Measurements from ENCODE around the gene MMP23B.
"Not testable (repeated sequence)": the region's sequence is repeated elsewhere in the genome, so short reads cannot be mapped to it uniquely, and the experiment has no call there.

The MMP23B gene

DNA sequence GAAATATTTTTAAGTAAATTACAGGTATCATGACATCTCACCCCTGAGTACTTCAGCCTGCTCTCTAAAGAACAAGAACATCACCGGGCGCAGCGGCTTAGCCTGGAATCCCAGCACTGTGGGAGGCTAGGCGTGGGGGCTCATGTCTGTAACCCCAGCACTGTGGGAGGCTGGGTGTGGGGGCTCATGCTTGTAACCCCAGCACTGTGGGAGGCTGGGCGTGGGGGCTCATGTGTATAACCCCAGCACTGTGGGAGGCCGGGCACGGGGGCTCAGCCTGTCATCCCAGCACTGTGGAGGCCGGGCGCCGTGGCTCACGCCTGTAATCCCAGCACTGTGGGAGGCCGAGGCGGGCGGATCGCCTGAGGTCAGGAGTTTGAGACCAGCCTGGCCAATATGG lies 34.6 kb downstream of the MMP23B start:
- H3K9ac ChIP-seq (ENCODE audit: low read length): no peak overlapping the region

DNA sequence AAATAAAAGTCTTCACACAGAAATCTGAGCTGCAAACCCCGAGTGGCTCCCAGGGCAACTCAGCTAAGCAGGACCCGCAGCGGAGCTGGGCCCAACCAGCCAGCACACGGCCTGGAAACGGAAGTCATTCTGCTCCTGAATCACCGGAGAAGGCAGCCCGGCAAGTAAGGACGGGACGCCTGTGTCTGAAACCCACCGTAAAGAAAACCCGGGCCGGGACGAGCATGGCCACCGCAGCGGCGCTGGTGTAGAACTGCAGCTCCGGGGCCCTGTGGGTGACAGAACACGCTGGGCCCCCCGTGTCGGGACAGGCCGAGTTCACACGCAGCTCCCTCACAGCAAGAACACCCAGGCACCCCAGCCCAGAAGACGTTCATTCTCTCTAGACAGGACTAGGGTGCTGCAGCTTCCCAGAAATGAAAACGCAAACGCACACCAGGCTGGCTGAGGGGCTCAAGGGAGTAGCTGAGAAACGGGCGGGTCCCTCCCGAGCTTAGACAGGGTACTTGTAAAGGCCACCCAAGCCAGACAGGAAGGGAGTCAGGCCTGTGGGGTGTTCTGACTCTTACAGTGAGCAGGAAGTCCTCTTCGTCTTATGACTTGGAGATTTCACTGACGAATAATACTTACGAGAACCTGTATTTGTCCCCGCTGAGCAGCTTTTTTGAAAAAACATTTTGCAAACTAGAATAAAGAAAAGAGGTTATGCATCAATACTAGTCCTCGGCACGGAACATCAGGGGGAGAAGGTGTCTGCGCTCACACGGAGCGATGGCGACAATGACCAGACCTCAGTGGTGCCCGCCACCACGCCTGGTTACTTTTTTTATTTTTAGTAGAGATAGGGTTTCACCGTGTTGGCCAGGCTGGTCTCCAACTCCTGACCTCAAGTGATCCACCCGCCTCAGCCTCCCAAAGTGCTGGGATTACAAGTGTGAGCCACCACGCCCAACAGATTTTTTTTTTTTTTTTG lies 37.8 kb downstream of the MMP23B start:
- H3K27me3 ChIP-seq (ENCODE audit: control insufficient read depth, insufficient read depth, low read length): no peaks in the 10 kb centered on the region
- H3K9me3 ChIP-seq (ENCODE audit: control insufficient read depth, low read depth, low read length): no peaks in the 10 kb centered on the region
- no peak overlapping the region for H3K27ac ChIP-seq (ENCODE audit: low read length)
- no peak overlapping the region for H3K4me3 ChIP-seq (ENCODE audit: low read length)
- peaks cover 13% of the 10 kb centered on the region for H3K36me3 ChIP-seq (ENCODE audit: control insufficient read depth, low read depth, low read length)
- no peak overlapping the region for H3K9ac ChIP-seq (ENCODE audit: low read length)
- no peaks in the 10 kb centered on the region for H3K4me1 ChIP-seq (ENCODE audit: control insufficient read depth, low read depth, low read length)

More for the DNA sequence above, 34.6 kb downstream of the MMP23B start:
- H3K27ac ChIP-seq (ENCODE audit: low read length): no peak overlapping the region
- peaks cover 13% of the 10 kb centered on the region for H3K36me3 ChIP-seq (ENCODE audit: control insufficient read depth, low read depth, low read length)
- no peaks in the 10 kb centered on the region for H3K4me1 ChIP-seq (ENCODE audit: control insufficient read depth, low read depth, low read length)
- no peak overlapping the region for H3K4me3 ChIP-seq (ENCODE audit: low read length)
- no peaks in the 10 kb centered on the region for H3K27me3 ChIP-seq (ENCODE audit: control insufficient read depth, insufficient read depth, low read length)
- H3K9me3 ChIP-seq (ENCODE audit: control insufficient read depth, low read depth, low read length): no peaks in the 10 kb centered on the region

DNA sequence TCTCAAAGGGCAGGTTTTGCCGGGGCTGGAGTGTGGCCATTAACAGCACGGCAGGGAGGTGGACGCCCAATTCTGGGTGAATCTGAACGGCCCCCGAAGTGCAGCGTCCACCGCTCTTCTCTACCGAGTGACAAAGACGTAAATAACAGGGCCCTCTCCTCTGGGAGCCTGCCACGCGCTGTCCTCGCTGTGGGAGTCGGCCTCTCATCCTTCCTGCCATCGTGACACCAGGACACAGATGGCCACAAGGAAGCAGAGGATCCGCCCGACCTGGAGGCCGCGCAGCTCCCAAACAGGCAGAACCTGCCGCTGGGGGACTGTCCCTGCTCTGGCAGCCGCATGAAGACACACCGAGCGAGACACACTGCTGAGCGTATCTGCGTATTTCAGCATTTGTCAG lies 38.9 kb downstream of the MMP23B start:
- Histone ChIP-seq H3K4me3 (ENCODE audit: low read length) (no peak overlapping the region), H3K27me3 (ENCODE audit: control insufficient read depth, insufficient read depth, low read length) (no peaks in the 10 kb centered on the region), H3K27ac (ENCODE audit: low read length) (no peak overlapping the region), H3K9me3 (ENCODE audit: control insufficient read depth, low read depth, low read length) (no peaks in the 10 kb centered on the region), H3K4me1 (ENCODE audit: control insufficient read depth, low read depth, low read length) (no peaks in the 10 kb centered on the region), H3K36me3 (ENCODE audit: control insufficient read depth, low read depth, low read length) (peaks cover 3% of the 10 kb centered on the region), H3K9ac (ENCODE audit: low read length) (no peak overlapping the region)

DNA sequence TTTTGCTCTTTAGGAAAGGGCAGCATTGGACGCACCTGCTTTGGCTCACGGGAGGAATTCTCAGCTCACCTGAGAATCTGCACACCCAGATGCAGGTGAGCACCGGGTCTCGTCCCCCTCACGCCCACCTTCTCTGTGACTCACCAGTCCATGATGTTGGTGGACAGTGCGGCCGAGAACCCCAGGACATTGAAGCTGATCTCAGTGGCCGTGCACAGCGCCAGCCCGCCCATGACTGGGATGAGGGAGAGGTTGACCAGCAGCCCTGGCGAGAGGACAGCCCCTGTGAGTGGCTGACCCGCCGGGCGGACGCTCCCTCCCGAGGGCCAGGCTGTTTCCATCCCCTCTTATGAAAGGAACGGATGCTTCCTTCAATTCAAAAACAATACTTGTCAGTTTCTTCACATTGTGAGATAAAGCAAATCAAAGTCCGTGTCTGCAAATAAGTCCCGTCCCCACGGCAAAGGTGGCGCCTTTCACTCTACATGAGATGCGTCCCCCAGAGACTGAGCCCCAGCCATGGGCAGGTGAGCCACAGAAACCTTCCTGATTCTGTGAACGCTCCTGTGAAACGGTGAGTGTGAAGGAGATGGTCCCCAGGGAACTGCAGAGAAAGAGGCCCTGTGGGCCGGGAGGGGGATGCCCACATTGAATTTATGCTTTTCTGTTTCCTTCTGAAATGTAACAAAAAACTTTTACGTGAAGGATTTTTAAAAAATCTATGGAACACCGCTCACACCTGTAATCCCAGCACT lies 39.6 kb downstream of the MMP23B start:
- H3K9ac ChIP-seq (ENCODE audit: low read length): no peak overlapping the region
- no peaks in the 10 kb centered on the region for H3K4me1 ChIP-seq (ENCODE audit: control insufficient read depth, low read depth, low read length)
- H3K36me3 ChIP-seq (ENCODE audit: control insufficient read depth, low read depth, low read length): peaks cover 3% of the 10 kb centered on the region
- no peak overlapping the region for H3K27ac ChIP-seq (ENCODE audit: low read length)
- no peaks in the 10 kb centered on the region for H3K9me3 ChIP-seq (ENCODE audit: control insufficient read depth, low read depth, low read length)
- no peak overlapping the region for H3K4me3 ChIP-seq (ENCODE audit: low read length)
- H3K27me3 ChIP-seq (ENCODE audit: control insufficient read depth, insufficient read depth, low read length): no peaks in the 10 kb centered on the region

DNA sequence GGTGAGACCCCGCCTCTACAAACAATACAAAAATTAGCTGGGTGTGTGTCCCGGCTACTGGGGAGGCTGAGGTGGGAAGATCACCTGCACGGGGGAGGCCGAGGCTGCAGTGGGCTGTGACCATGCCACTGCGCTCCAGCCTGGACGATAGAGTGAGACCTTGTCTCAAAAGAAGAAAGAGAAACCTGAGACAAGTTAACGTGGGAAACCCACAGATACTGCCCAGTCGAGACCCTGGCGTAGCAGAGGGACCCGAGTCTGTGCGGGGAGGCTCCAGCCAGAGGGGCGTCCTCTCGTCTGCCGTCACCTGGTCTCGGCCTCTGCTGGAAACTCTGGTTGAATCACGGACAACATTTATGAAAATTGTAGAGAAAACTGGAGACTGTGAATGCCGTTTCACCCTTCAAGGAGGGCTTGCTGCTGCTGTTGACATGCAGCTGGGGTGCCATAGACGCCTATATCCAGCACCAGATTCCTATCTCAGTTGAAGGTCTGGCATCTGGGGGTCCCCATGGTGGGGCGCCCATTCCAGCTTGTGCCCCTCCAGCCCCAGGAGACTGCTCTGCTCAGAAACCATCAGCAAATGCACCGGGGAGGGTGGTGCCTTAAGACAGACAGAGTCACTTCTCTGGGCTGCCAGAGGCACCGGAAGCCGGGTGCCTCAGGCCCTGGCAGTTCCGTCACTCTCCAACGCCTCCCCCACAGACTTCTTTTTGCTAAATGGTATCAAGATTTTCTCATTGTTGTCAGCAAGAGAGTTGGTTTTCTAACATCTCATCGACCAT lies 40.4 kb downstream of the MMP23B start:
- Histone ChIP-seq H3K4me3 (ENCODE audit: low read length) (no peak overlapping the region), H3K9ac (ENCODE audit: low read length) (no peak overlapping the region), H3K27ac (ENCODE audit: low read length) (no peak overlapping the region), H3K4me1 (ENCODE audit: control insufficient read depth, low read depth, low read length) (no peaks in the 10 kb centered on the region), H3K9me3 (ENCODE audit: control insufficient read depth, low read depth, low read length) (no peaks in the 10 kb centered on the region), H3K36me3 (ENCODE audit: control insufficient read depth, low read depth, low read length) (peaks cover 3% of the 10 kb centered on the region), H3K27me3 (ENCODE audit: control insufficient read depth, insufficient read depth, low read length) (no peaks in the 10 kb centered on the region)

DNA sequence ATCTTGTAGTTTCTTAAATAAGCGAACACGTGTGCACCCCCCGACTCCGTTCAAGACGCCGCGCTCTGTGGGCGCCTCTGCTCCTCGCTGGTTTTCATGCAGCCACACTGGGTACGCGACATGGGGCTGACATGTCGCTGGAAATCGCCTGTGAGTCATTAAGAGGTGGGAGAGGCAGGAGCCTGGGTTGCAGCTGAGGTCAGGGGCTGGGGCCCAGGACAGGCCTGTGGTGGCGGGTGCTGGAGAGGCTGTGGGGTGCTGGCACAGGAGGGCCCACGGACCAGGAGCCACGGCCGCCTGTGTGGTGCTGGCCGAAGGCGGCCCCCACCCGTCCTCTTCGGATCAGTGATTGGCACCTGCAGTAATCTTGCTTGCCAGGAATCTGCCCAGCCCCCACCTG lies 42.8 kb downstream of the MMP23B start:
- H3K9me3 ChIP-seq (ENCODE audit: control insufficient read depth, low read depth, low read length); H3K9ac ChIP-seq (ENCODE audit: low read length); H3K4me3 ChIP-seq (ENCODE audit: low read length); H3K4me1 ChIP-seq (ENCODE audit: control insufficient read depth, low read depth, low read length); H3K27me3 ChIP-seq (ENCODE audit: control insufficient read depth, insufficient read depth, low read length); H3K27ac ChIP-seq (ENCODE audit: low read length); H3K36me3 ChIP-seq (ENCODE audit: control insufficient read depth, low read depth, low read length): not testable (repeated sequence)

DNA sequence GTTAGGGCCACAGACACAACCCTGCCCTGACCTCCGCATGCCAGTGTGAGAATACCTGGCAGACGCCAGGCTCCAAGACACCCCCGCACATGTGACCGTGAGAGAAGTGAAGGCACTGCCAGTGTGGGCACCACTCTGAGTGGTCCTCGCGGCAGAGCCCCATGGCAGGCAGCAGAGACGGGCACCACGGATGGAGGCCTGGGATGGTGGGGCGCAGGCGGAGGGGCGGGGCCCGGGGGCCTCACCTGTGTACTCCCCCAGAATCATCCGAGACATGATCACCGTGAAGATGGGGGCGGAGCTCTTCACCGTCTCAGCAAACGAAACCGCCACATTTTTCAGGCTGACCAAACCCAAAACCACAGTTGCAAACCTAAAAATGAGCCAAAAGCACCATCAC lies 43.2 kb downstream of the MMP23B start:
- not testable (repeated sequence) for H3K27ac ChIP-seq (ENCODE audit: low read length); H3K4me3 ChIP-seq (ENCODE audit: low read length); H3K27me3 ChIP-seq (ENCODE audit: control insufficient read depth, insufficient read depth, low read length); H3K36me3 ChIP-seq (ENCODE audit: control insufficient read depth, low read depth, low read length); H3K4me1 ChIP-seq (ENCODE audit: control insufficient read depth, low read depth, low read length); H3K9me3 ChIP-seq (ENCODE audit: control insufficient read depth, low read depth, low read length); H3K9ac ChIP-seq (ENCODE audit: low read length)

DNA sequence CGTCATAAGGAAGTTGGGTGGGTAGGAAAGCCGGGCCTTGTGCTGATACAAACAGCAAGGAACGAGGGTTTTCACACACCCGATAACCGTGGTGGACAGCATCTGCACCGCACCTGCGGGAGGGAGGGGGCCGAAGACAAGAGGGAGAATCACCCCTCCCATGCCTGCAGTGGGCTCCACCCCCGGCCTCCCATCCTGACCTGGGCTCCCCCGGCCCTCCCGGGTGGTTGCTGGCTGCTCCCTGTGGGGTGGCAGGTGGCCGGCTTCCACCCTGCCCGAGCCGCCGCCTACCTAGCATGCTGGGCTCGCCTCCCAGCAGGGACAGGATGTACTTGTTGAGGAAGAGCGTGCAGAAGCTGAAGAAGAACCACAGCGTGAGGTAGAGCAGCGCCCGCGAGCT lies 44.1 kb downstream of the MMP23B start:
- not testable (repeated sequence) for H3K4me3 ChIP-seq (ENCODE audit: low read length); H3K27ac ChIP-seq (ENCODE audit: low read length); H3K9ac ChIP-seq (ENCODE audit: low read length); H3K4me1 ChIP-seq (ENCODE audit: control insufficient read depth, low read depth, low read length); H3K27me3 ChIP-seq (ENCODE audit: control insufficient read depth, insufficient read depth, low read length); H3K36me3 ChIP-seq (ENCODE audit: control insufficient read depth, low read depth, low read length); H3K9me3 ChIP-seq (ENCODE audit: control insufficient read depth, low read depth, low read length)

DNA sequence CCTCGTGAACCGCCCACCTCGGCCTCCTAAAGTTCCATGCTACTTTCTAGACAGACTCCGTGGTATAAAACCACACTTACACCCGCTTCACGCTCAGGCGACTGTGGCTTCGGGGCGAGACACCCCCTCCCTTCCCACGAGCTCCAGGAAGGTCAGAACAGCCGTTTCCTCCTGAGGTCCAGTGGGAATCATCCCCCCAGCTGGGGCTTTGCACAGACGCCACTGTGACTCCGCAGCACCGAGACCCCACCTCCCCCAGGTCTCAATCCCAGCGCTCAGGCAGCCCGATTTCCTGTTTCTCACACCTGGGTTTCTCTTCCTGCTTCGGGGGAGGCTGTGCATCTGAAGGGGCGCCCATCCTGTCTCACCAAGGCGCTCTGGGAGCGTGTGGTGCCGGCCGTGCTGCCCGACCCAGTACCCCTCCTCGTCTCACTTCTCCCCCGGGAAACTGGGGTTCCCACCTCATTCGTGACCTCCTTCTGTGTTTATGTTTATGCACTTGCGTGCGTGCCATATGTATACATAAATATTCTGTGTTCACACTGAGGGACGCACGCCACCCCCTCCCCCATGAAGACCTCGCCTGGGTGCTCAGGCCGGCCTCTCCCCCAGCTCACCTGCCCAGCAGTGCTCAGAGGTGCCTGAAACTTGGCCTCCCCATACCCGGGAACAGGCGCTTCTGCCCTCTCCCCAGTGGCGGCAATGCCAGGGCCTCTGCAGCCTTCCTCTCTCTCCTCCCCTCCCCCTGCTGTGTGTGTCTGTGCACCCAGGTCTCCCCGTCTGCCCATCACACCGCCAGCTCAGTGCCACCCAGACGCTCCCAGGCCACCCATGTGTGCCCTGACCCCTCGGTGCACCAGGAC lies 46.0 kb downstream of the MMP23B start:
- H3K9ac ChIP-seq (ENCODE audit: low read length): no peak overlapping the region
- no peaks in the 10 kb centered on the region for H3K9me3 ChIP-seq (ENCODE audit: control insufficient read depth, low read depth, low read length)
- no peak overlapping the region for H3K27ac ChIP-seq (ENCODE audit: low read length)
- H3K4me3 ChIP-seq (ENCODE audit: low read length): no peak overlapping the region
- no peaks in the 10 kb centered on the region for H3K4me1 ChIP-seq (ENCODE audit: control insufficient read depth, low read depth, low read length)
- H3K36me3 ChIP-seq (ENCODE audit: control insufficient read depth, low read depth, low read length): no peaks in the 10 kb centered on the region
- H3K27me3 ChIP-seq (ENCODE audit: control insufficient read depth, insufficient read depth, low read length): no peaks in the 10 kb centered on the region

DNA sequence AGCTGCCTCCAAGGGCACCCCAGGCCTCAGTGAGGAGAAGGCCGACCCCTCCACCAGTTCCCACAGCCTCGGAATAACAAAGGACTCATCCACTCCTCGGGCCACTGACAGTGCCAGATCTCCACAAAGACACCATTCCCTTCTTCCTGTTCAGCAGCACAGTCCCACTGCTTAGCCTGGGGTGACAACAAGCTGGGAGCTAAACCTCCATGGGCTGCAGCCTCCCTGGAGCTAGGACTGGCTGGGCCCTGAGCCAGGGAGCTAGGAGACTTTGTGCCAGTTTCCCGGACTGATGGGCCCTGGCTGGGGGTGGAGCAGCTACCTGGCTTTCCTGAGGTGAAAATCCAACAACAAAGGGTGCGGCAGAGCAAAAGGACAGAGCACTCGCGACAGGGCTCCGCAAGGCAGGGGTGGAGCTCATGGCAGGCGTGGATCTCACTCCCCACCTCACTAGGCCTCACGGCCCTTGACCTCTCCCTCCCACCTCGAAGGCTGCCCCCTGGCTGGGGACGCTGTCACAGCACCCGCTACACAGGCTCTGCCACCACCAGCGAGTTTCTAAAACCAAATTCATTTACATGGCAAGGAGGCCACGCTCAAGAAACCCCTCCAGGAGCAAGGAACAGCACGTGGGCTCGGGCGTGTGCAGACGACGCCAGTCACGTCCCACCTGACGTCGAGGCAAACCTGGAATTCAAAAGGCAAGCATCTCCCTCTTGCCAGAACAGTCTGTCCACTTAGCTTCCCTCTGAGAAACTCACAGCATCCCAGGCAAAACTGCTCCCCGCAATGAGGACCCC lies 46.8 kb downstream of the MMP23B start:
- Histone ChIP-seq H3K27ac (ENCODE audit: low read length) (no peak overlapping the region), H3K4me1 (ENCODE audit: control insufficient read depth, low read depth, low read length) (no peaks in the 10 kb centered on the region), H3K4me3 (ENCODE audit: low read length) (no peak overlapping the region)

More for the DNA sequence above, 46.8 kb downstream of the MMP23B start:
- H3K27me3 ChIP-seq (ENCODE audit: control insufficient read depth, insufficient read depth, low read length): no peaks in the 10 kb centered on the region
- H3K36me3 ChIP-seq (ENCODE audit: control insufficient read depth, low read depth, low read length): no peaks in the 10 kb centered on the region
- H3K9me3 ChIP-seq (ENCODE audit: control insufficient read depth, low read depth, low read length): no peaks in the 10 kb centered on the region
- H3K9ac ChIP-seq (ENCODE audit: low read length): no peak overlapping the region

Data from iPS-18a (cell line).